Upper lobe of left lung (tissue), 6 donors: ENCODE data around the gene PSG2. TPM values are rescaled to one million over a fixed set of nuclear protein-coding genes. Genes with fewer than 3 reads are reported as not detected.
"Not testable (repeated sequence)": the region's sequence is repeated elsewhere in the genome, so short reads cannot be mapped to it uniquely, and the experiment has no call there.

ENCODE experiments used
- ATAC-seq, 2 donors: fragments of 200-7000 bp; cut with Tn5 transposase; one replicate each; pipeline ENCODE4 v1.9.1; 2022; ENCODE audit warnings: mild to moderate bottlenecking in 2 of 2, moderate library complexity in 2 of 2; ENCODE audit not compliant: low FRiP score in 2 of 2
- DNase-seq, 2 donors: peaks; one replicate each; pipeline ENCODE4 v3.0.0-alpha.2; 2019 to 2020
- H3K27ac ChIP-seq, 4 donors: fragments of 200-600 bp; sonication (generic); one replicate each; pipeline ENCODE4 v1.5.1; 2016 to 2019
- H3K27me3 ChIP-seq, 4 donors: fragments of 200-600 bp; sonication (generic); one replicate each; pipeline ENCODE4 v1.5.1; 2017 to 2019
- H3K36me3 ChIP-seq, 4 donors: fragments of 200-600 bp; sonication (generic); one replicate each; pipeline ENCODE4 v1.5.1; 2016 to 2019
- H3K4me1 ChIP-seq, 4 donors: fragments of 200-600 bp; sonication (generic); one replicate each; pipeline ENCODE4 v1.5.1; 2018 to 2019
- H3K4me3 ChIP-seq, 4 donors: fragments of 200-600 bp; sonication (generic); one replicate each; pipeline ENCODE4 v1.5.1; 2017 to 2019; ENCODE audit warnings: mild to moderate bottlenecking in 2 of 4, moderate library complexity in 1 of 4
- H3K9me3 ChIP-seq, 4 donors: fragments of 200-600 bp; sonication (generic); one replicate each; pipeline ENCODE4 v1.5.1; 2018 to 2019
- EP300 ChIP-seq, 4 donors: sonication (generic); formaldehyde crosslinking; IDR thresholded peaks; one replicate each; pipeline ENCODE4 v1.5.1; 2017; ENCODE audit warnings: antibody characterized with exemption in 4 of 4, control low read depth in 2 of 4
- POLR2A ChIP-seq, 4 donors: fragments of 450-650 bp; IDR thresholded peaks; one replicate each; pipeline ENCODE4 v1.5.1; 2016 to 2017; ENCODE audit warnings: antibody characterized with exemption in 4 of 4, mild to moderate bottlenecking in 2 of 4
- POLR2AphosphoS5 ChIP-seq, 2 donors: sonication (generic); formaldehyde crosslinking; IDR thresholded peaks; one replicate each; pipeline ENCODE4 v1.5.1; 2017; ENCODE audit warnings: antibody characterized with exemption in 2 of 2
- WGBS, 2 donors: methylation state at CpG; one replicate each; pipeline ENCODE4 v1.1.5; 2017 to 2018; 5-methylcytosine and 5-hydroxymethylcytosine counted together
- total RNA-seq, 6 donors: library from RNA; depleted of rRNA in 4 of 6; stranded (reverse); fragments of >200 nt in 4 of 6; gene quantifications; one replicate each; pipeline versions ENCODE4 v1.1.0 to v1.2.1, GENCODE V29; 2016 to 2021
- TF ChIP-seq, protein P1 (sequence below), 6 experiments: fragments of 450-650 bp in 4 of 6; fragments of 200-600 bp in 2 of 6; sonication (generic) in 2 of 6; IDR thresholded peaks; one replicate each; pipeline ENCODE4 v1.5.1; 2016 to 2019; ENCODE audit warnings: antibody characterized with exemption in 6 of 6
- donor health status: DM: no; HTN: no; CAD: no; lungs with moderate emphysema.
- donor health status: DM: no; HTN: yes; CAD: no; lungs with severe emphysema.

PSG2 gene
- total RNA-seq, 6 donors from 2014 or later, result not detected

DNA sequence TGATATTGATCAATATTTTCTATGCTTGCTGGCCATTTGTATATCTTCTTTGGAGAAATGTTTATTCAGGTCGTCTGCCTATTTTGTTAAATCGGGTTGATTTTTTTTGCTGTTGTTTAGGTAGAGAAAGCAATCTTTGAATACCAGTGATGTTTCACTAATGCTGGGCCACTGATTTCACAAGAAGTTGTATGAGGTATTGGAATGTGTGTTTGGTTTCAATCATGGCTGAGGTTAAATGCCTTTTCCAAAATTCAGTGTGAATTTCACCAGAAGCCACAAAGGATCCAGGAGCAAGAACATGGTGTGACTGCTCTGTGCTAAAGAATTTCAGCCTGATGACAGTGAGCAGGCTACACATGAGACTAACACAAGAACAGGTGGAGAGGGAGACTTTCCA lies 32.1 kb upstream of the PSG2 start:
- H3K27ac ChIP-seq, ATAC-seq, H3K4me3 ChIP-seq, H3K36me3 ChIP-seq, H3K9me3 ChIP-seq, H3K4me1 ChIP-seq, H3K27me3 ChIP-seq, DNase-seq: not testable (repeated sequence)
- 78 to 80% methylated on average over 2 of the region's 2 CpGs for WGBS, 2 donors

DNA sequence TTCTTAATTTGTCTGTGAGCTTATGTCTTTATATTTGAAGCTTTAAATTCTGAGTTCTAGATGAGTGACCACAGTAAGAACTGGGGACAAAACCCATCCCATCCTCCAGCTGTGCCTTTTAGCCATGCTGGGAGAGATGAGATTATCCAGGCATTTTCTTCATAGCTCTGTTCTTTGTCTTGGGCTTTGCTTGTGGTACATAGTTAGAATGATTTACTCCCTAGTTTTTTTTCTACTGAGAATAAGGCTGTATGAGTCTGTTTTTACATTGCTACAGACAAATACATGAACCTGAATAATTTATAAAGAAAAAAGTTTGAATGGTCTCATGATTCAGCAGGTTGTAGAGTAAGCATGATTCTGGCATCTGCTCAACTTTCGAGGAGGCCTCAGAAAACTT lies 24.9 kb upstream of the PSG2 start:
- ATAC-seq, H3K27ac ChIP-seq, H3K4me3 ChIP-seq, H3K36me3 ChIP-seq, H3K4me1 ChIP-seq, H3K27me3 ChIP-seq, DNase-seq: not testable (repeated sequence)
- peaks cover 0 to 28% (median 11%) of the 10 kb centered on the region in 4 donors for H3K9me3 ChIP-seq
- WGBS, 2 donors, result 86 to 88% methylated on average over 1 of the region's 1 CpG

DNA sequence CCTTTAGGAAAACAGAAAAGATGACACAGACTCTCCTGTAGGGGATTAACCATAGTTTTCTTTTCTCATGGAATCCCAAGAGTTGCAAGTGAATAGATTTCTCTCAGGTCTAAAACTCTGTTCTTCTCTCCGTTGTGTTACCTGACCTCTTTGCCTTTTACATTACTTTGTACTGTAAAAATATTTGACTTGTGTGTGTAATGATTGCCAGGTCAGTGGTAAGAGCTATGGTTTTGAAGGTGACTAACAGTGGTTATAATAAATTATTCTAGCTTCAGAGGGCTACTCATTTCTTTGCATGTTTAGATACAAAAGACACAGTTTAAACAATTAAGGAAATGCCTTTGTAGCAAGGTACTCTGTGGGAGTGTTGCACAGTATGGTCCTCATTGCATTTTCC lies 23.0 kb upstream of the PSG2 start:
- H3K27ac ChIP-seq, result no peak overlapping the region
- peaks cover 0 to 34% (median 11%) of the 10 kb centered on the region in 4 donors for H3K9me3 ChIP-seq
- TF ChIP-seq POLR2A (IDR thresholded peaks at IDR 0.05) (no peak), EP300 (IDR thresholded peaks at IDR 0.05) (no peak), POLR2AphosphoS5 (IDR thresholded peaks at IDR 0.05) (no peak)
- TF ChIP-seq, protein P1, sequence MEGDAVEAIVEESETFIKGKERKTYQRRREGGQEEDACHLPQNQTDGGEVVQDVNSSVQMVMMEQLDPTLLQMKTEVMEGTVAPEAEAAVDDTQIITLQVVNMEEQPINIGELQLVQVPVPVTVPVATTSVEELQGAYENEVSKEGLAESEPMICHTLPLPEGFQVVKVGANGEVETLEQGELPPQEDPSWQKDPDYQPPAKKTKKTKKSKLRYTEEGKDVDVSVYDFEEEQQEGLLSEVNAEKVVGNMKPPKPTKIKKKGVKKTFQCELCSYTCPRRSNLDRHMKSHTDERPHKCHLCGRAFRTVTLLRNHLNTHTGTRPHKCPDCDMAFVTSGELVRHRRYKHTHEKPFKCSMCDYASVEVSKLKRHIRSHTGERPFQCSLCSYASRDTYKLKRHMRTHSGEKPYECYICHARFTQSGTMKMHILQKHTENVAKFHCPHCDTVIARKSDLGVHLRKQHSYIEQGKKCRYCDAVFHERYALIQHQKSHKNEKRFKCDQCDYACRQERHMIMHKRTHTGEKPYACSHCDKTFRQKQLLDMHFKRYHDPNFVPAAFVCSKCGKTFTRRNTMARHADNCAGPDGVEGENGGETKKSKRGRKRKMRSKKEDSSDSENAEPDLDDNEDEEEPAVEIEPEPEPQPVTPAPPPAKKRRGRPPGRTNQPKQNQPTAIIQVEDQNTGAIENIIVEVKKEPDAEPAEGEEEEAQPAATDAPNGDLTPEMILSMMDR (IDR thresholded peaks at IDR 0.05), result no peak
- no peak for DNase-seq
- H3K4me1 ChIP-seq, result no peaks in the 10 kb centered on the region
- H3K36me3 ChIP-seq, result no peaks in the 10 kb centered on the region
- H3K27me3 ChIP-seq, result no peaks in the 10 kb centered on the region
- no peak for ATAC-seq
- no peak overlapping the region for H3K4me3 ChIP-seq
- 69 to 87% methylated on average over 1 of the region's 1 CpG for WGBS, 2 donors

DNA sequence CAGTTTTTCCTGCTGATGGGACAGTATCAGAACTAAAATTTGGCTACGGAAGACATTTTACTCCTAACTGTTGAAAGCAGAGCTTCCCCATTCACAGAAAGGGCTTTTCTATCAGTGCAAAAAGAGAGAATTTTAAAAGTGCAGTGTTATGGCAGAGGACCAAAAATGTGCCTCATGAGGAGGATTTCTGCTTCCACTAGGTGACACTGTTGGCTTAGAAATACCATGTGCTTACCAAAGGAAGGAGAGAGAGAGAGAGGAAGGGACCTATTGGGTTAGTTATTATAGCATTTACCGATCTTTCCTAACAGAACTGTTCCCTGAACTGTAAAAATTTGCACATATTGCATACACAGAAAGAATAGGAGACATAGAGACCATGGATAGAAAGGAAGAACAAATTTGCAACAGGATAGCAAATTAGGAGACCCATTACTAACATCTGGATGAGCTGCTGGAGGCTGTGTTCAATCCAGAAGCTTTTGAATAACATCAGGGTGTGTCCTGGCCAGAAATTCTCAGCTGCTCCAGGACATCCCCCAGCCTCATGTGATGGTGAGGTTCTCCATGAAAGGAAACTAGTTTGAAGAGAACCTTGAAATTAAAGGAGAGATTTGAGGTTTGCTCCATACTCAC lies 21.8 kb upstream of the PSG2 start:
- not testable (repeated sequence) for H3K4me1 ChIP-seq, H3K4me3 ChIP-seq, ATAC-seq, H3K27me3 ChIP-seq, H3K36me3 ChIP-seq, DNase-seq, H3K27ac ChIP-seq
- WGBS, 2 donors, result 71 to 80% methylated on average over 2 of the region's 2 CpGs
- H3K9me3 ChIP-seq, result peaks cover 0 to 34% (median 11%) of the 10 kb centered on the region in 4 donors

DNA sequence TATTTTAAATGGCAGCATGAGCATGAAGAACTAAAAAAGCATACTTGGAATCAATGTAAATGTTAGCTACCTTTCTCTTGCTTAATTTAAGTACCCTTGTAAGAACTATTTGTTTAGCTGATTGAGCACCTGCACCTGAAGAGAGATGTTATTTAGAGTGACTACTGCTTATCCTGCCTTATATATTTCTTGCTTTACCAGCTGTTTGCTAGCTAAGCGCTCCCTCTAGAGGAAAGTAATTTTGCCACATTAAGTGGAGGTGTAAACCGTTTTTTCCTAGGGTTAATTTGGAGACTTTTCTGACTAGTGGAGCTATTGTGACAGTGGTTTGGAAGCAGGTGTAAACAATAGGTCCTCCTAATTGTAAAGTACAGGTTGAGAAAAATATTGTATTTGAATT lies 19.4 kb upstream of the PSG2 start:
- Histone ChIP-seq H3K27me3 (no peaks in the 10 kb centered on the region), H3K4me3 (no peak overlapping the region), H3K4me1 (no peaks in the 10 kb centered on the region), H3K36me3 (no peaks in the 10 kb centered on the region), H3K27ac (no peak overlapping the region), H3K9me3 (peaks cover 0 to 34% (median 11%) of the 10 kb centered on the region in 4 donors)
- DNase-seq (no peak), ATAC-seq (no peak)
- WGBS, 2 donors, result 78 to 86% methylated on average over 2 of the region's 2 CpGs
- no peak for TF ChIP-seq EP300 (IDR thresholded peaks at IDR 0.05)
- TF ChIP-seq POLR2A (IDR thresholded peaks at IDR 0.05), result no peak

DNA sequence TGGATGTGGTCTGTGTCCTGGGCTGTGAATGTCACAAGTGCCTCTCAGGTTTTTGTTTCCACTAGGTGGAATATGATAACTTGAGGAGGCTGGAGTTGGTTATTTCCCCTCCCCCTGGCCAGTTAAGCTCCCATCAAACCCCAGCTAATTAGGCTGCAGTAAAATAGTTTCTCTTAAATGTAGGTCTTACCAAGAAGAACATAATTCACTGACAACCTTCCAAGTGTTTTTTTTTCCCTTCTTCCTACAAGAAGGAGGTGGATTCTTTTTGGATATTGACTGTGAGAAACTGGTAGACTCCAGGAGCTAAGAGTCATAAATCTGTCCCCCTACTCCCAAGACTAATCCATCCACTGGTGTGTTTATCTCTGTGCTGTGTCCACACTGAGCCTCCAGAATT lies 15.9 kb upstream of the PSG2 start:
- not testable (repeated sequence) for H3K4me1 ChIP-seq, H3K27ac ChIP-seq, DNase-seq, H3K4me3 ChIP-seq, H3K27me3 ChIP-seq, H3K36me3 ChIP-seq, ATAC-seq
- peaks cover 0 to 16% (median under 1%) of the 10 kb centered on the region in 4 donors for H3K9me3 ChIP-seq

DNA sequence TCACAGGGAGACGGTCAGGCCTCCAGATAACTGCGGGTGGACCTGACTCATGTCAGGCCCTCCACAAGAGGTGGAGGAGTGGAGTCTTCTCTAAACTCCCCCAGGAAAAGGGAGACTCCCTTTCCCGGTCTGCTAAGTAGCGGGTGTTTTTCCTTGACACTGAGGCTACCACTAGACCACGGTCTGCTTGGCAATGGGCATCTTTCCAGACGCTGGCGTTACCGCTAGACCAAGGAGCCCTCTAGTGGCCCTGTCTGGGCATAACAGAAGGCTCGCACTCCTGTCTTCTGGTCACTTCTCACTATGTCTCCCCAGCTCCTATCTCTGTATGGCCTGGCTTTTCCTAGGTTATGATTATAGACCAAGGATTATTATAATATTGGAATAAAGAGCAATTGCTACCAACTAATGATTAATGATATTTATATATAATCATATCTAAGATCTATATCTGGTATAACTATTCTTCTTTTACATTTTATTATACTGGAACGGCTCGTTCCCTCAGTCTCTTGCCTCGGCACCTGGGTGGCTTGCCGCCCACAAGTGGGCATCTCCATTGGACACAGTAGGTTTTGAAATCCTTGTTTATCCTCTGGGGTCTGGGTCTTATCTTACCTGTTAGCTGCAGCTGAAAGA lies 5.3 kb upstream of the PSG2 start:
- ATAC-seq, result not testable (repeated sequence)
- WGBS, 2 donors, result 55% methylated on average over 11 to 13 of the region's 13 CpGs

DNA sequence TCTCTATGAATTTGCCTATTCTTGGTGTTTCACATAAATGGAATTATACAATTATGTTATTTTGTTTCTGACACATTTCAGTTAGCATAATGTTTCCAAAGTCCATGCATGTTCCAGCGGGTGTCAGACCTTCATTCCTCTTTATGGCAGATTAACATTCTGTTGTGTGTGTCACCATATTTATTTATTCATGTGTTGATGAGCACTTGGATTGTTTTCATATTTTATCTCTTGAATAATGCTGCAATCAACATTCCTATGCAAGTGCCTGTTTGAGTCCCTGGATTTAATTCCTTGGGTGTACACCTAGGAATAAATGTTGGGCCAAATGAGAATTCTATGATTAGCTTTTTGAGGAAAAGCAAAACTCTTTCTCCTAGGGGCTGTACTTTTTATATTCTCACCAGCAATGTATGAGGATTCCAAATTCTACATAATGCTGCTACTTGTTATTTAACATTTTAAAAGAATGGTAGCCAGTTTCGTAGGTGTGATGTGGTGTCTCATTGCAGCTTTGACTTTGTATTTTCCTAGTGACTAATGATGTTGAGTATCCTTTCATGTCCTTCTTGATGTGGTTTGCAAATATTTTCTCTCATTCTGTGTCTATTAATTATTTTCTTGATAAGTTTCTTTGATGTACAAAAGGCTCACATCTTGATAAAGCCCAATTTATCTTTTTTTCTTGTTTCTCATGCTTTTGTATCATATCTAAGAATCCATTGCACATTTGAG lies 3.5 kb upstream of the PSG2 start:
- H3K9me3 ChIP-seq, H3K36me3 ChIP-seq, H3K27ac ChIP-seq, DNase-seq, H3K27me3 ChIP-seq, ATAC-seq, H3K4me3 ChIP-seq, H3K4me1 ChIP-seq: not testable (repeated sequence)
- WGBS, 2 donors, result 72 to 74% methylated on average over 2 of the region's 2 CpGs

More for the DNA sequence above, 5.3 kb upstream of the PSG2 start:
- H3K9me3 ChIP-seq, H3K36me3 ChIP-seq, H3K27ac ChIP-seq, H3K4me1 ChIP-seq, H3K4me3 ChIP-seq, H3K27me3 ChIP-seq: not testable (repeated sequence)
- TF ChIP-seq, protein P1 (IDR thresholded peaks at IDR 0.05), result peak in 3 of 6 experiments; percentile 43 to 58 (median 46)
- peak in 1 of 2 donors; percentile 65 for DNase-seq
